Uterus (tissue), 4 donors: ENCODE results near the gene SMIM20. TPM values are rescaled to one million over a fixed set of nuclear protein-coding genes. Genes with fewer than 3 reads are reported as not detected.

Experiments used
- DNase-seq, 2 donors: peaks; one replicate each; pipeline ENCODE4 v3.0.0-alpha.2; 2019 to 2020
- H3K27ac ChIP-seq, 2 donors: fragments of 200-600 bp; sonication (generic); 1 replicate in 1 of 2; 2 replicates in 1 of 2; pipeline ENCODE4 v1.5.1; 2016 to 2018
- H3K27me3 ChIP-seq, 2 donors: fragments of 200-600 bp; sonication (generic); one replicate each; pipeline ENCODE4 v1.5.1; 2018 to 2019; ENCODE audit warnings: control low read depth in 1 of 2
- H3K36me3 ChIP-seq, 2 donors: fragments of 200-600 bp; sonication (generic); one replicate each; pipeline ENCODE4 v1.5.1; 2019; ENCODE audit warnings: control low read depth in 1 of 2
- H3K4me1 ChIP-seq, 2 donors: fragments of 200-600 bp; sonication (generic); one replicate each; pipeline ENCODE4 v1.5.1; 2018 to 2019; ENCODE audit warnings: control low read depth in 1 of 2
- H3K4me3 ChIP-seq, 2 donors: fragments of 200-600 bp; sonication (generic); 1 replicate in 1 of 2; 2 replicates in 1 of 2; pipeline ENCODE4 v1.5.1; 2018 to 2019; ENCODE audit warnings: mild to moderate bottlenecking in 1 of 2
- H3K9me3 ChIP-seq, 2 donors: fragments of 200-600 bp; sonication (generic); one replicate each; pipeline ENCODE4 v1.5.1; 2019; ENCODE audit warnings: control low read depth in 1 of 2
- CTCF ChIP-seq, 4 experiments: fragments of 200-600 bp in 2 of 4; fragments of 450-650 bp in 2 of 4; sonication (generic) in 2 of 4; IDR thresholded peaks; one replicate each; pipeline ENCODE4 v1.5.1; 2016 to 2019; ENCODE audit warnings: antibody characterized with exemption in 4 of 4, mild to moderate bottlenecking in 2 of 4, moderate library complexity in 1 of 4
- POLR2A ChIP-seq, 2 donors: fragments of 450-650 bp; IDR thresholded peaks; one replicate each; pipeline ENCODE4 v1.6.1; 2016; ENCODE audit warnings: antibody characterized with exemption in 2 of 2, mild to moderate bottlenecking in 1 of 2, moderate library complexity in 1 of 2
- intact Hi-C: fragments of 100-400 bp; cut with DNase I; formaldehyde crosslinking; loops from one replicate; pipeline ENCODE4 v1.15.1; 2023; ENCODE audit warnings: low total_unique reads
- total RNA-seq, 4 donors: library from RNA; depleted of rRNA in 3 of 4; stranded (reverse); fragments of >200 nt in 3 of 4; gene quantifications; one replicate each; pipeline versions ENCODE4 v1.1.0 to v1.2.4, GENCODE V29; 2014 to 2023
- donor health status: DM: yes; HTN: yes; CAD: no.

Gene SMIM20
- total RNA-seq, 4 donors from 2014 or later: 22.7 to 208 (median 32.4) TPM

GRCh38 chr4:25879091-25879584 lies 34.9 kb upstream of the SMIM20 start:
- TF ChIP-seq CTCF (IDR thresholded peaks at IDR 0.05): no peak
- intact Hi-C loops: no loop called here
- no peak for DNase-seq

DNA sequence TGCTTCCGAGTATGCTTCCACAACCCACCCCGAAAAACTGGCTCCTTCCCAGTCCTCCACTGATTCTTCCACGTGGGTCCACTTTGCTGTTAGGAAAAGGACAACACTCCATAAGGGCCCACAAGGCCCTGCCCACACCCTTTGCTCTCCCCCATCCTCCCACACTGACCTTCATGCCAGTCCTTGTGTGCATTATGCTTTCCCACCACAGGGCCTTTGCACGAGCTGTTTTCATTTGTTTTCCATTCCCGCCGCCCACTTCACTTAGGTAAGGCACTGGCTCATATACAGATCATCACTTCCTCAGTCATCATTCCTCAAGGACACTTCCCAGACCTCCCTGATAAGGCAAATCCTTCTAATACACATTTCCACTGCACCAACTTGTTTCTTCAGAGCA lies 34.4 kb upstream of the SMIM20 start:
- no peaks in the 10 kb centered on the region for H3K4me1 ChIP-seq
- no peak for TF ChIP-seq POLR2A (IDR thresholded peaks at IDR 0.05)
- TF ChIP-seq CTCF (IDR thresholded peaks at IDR 0.05): no peak
- H3K9me3 ChIP-seq: no peaks in the 10 kb centered on the region
- no peaks in the 10 kb centered on the region for H3K36me3 ChIP-seq
- H3K4me3 ChIP-seq: no peak overlapping the region
- H3K27ac ChIP-seq: no peak overlapping the region
- intact Hi-C loops: no loop called here
- no peaks in the 10 kb centered on the region for H3K27me3 ChIP-seq
- no peak for DNase-seq

More at GRCh38 chr4:25879091-25879584, 34.9 kb upstream of the SMIM20 start:
- Histone ChIP-seq H3K9me3 (no peaks in the 10 kb centered on the region), H3K4me3 (no peak overlapping the region), H3K27ac (no peak overlapping the region), H3K27me3 (no peaks in the 10 kb centered on the region), H3K36me3 (no peaks in the 10 kb centered on the region), H3K4me1 (no peaks in the 10 kb centered on the region)

DNA sequence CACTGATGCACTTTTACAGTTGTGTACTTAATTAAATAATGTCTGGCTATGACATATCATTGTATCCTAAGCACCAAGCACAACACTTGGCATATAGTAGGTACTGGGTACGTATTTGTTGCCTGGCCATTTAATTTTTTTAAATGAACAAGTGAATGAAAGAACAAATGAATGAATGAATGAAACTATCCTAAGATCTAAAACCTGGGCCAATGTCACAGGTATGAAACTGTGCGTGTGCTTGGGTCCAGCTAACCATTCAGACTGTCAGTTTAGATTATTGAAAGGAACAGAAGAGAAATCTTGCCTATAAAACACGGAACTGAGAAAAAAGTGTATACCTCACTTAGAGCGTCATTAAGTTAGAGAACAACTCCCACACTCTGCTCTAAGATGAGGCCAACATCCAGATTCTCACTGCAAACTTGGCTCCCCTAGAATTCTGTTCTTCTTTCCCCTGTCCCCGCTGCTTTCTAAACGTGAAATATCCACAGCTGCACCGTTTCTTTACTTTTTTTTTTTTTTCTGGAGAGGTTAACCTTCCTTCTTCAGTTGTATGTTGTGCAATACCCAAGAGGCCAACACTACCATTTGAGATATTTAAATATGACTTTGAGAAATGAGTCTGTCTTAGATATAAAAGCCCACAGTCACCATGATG lies 33.9 kb upstream of the SMIM20 start:
- intact Hi-C loops: no loop called here
- no peak for DNase-seq
- H3K36me3 ChIP-seq: no peaks in the 10 kb centered on the region
- H3K9me3 ChIP-seq: no peaks in the 10 kb centered on the region
- TF ChIP-seq CTCF (IDR thresholded peaks at IDR 0.05) (no peak), POLR2A (IDR thresholded peaks at IDR 0.05) (no peak)
- no peaks in the 10 kb centered on the region for H3K27me3 ChIP-seq
- H3K4me3 ChIP-seq: no peak overlapping the region
- no peak overlapping the region for H3K27ac ChIP-seq
- no peaks in the 10 kb centered on the region for H3K4me1 ChIP-seq

- Histone ChIP-seq H3K27ac (no peak overlapping the region), H3K36me3 (no peaks in the 10 kb centered on the region), H3K4me1 (no peaks in the 10 kb centered on the region), H3K9me3 (no peaks in the 10 kb centered on the region), H3K27me3 (no peaks in the 10 kb centered on the region), H3K4me3 (no peak overlapping the region)
- no peak for DNase-seq
- intact Hi-C loops: no loop called here
- TF ChIP-seq POLR2A (IDR thresholded peaks at IDR 0.05) (no peak), CTCF (IDR thresholded peaks at IDR 0.05) (no peak)
These were observed 32.8 kb upstream of the SMIM20 start for GRCh38 chr4:25881193-25881592.

- no peaks in the 10 kb centered on the region for H3K36me3 ChIP-seq
- H3K4me3 ChIP-seq: no peak overlapping the region
- TF ChIP-seq POLR2A (IDR thresholded peaks at IDR 0.05): no peak
- TF ChIP-seq CTCF (IDR thresholded peaks at IDR 0.05): no peak
- no peaks in the 10 kb centered on the region for H3K27me3 ChIP-seq
- no peak for DNase-seq
- intact Hi-C loops: no loop called here
- H3K27ac ChIP-seq: no peak overlapping the region
- H3K4me1 ChIP-seq: no peaks in the 10 kb centered on the region
- H3K9me3 ChIP-seq: no peaks in the 10 kb centered on the region
These were observed 31.8 kb upstream of the SMIM20 start for GRCh38 chr4:25882226-25882625.
